Neural progenitor cell (in vitro differentiated cells): ENCODE results near the gene SHROOM2. TPM values are rescaled to one million over a fixed set of nuclear protein-coding genes. Genes with fewer than 3 reads are reported as not detected.

ENCODE experiments used
- DNase-seq: peaks from one replicate; pipeline ENCODE4 v3.0.0-alpha.2; 2016; ENCODE audit warnings: low spot score
- H2AFZ ChIP-seq: fragments of 200-600 bp; sonication (generic); replicated peaks from 2 replicates; pipeline ENCODE4 v1.6.1; 2016; ENCODE audit warnings: antibody characterized with exemption
- H3F3A ChIP-seq: fragments of 200-600 bp; sonication (generic); 2 replicates; pipeline ENCODE4 v1.6.1; 2016; ENCODE audit warnings: antibody characterized with exemption, low read depth
- H3K27ac ChIP-seq: fragments of 200-600 bp; sonication (generic); 2 replicates; pipeline ENCODE4 v1.5.1; 2016; ENCODE audit warnings: mild to moderate bottlenecking
- H3K27me3 ChIP-seq: fragments of 200-600 bp; sonication (generic); 2 replicates; pipeline ENCODE4 v1.6.1; 2016; ENCODE audit warnings: mild to moderate bottlenecking, moderate library complexity
- H3K36me3 ChIP-seq: fragments of 200-600 bp; sonication (generic); 2 replicates; pipeline ENCODE4 v1.5.1; 2016
- H3K4me1 ChIP-seq: fragments of 200-600 bp; sonication (generic); 2 replicates; pipeline ENCODE4 v1.6.1; 2016; ENCODE audit warnings: mixed run types
- H3K4me2 ChIP-seq: fragments of 200-600 bp; sonication (generic); 2 replicates; pipeline ENCODE4 v1.6.1; 2016
- H3K4me3 ChIP-seq: fragments of 200-600 bp; sonication (generic); 2 replicates; pipeline ENCODE4 v1.5.1; 2016
- H3K79me2 ChIP-seq: fragments of 200-600 bp; sonication (generic); 2 replicates; pipeline ENCODE4 v1.6.1; 2016; ENCODE audit warnings: low read depth
- H3K9ac ChIP-seq: fragments of 200-600 bp; sonication (generic); 2 replicates; pipeline ENCODE4 v1.6.1; 2016
- H3K9me3 ChIP-seq: fragments of 200-600 bp; sonication (generic); 2 replicates; pipeline ENCODE4 v1.5.1; 2016; ENCODE audit warnings: low read depth
- H4K20me1 ChIP-seq: fragments of 200-600 bp; sonication (generic); 2 replicates; pipeline ENCODE4 v1.6.1; 2016; ENCODE audit warnings: low read depth
- H3K27ac Mint-ChIP-seq: 3 replicates; pipeline ENCODE4 v1.8.0; 2021; ENCODE audit warnings: mixed read lengths
- H3K27me3 Mint-ChIP-seq: 2 replicates; pipeline ENCODE4 v1.8.0; 2022; ENCODE audit warnings: low read depth, mild to moderate bottlenecking, inconsistent platforms, moderate library complexity, mixed read lengths; ENCODE audit not compliant: insufficient read depth
- H3K36me3 Mint-ChIP-seq: 3 replicates; pipeline ENCODE4 v1.8.0; 2021; ENCODE audit warnings: mixed read lengths
- H3K4me1 Mint-ChIP-seq: 3 replicates; pipeline ENCODE4 v1.8.0; 2021; ENCODE audit warnings: mixed read lengths
- H3K4me3 Mint-ChIP-seq: 3 replicates; pipeline ENCODE4 v1.8.0; 2021; ENCODE audit warnings: mild to moderate bottlenecking, moderate library complexity, mixed read lengths
- H3K9me3 Mint-ChIP-seq: 3 replicates; pipeline ENCODE4 v1.8.0; 2020; ENCODE audit warnings: mixed read lengths
- EZH2 ChIP-seq: fragments of 200-600 bp; sonication (generic); IDR thresholded peaks from 2 replicates; pipeline ENCODE4 v1.6.1; 2017; ENCODE audit warnings: antibody characterized with exemption, mild to moderate bottlenecking, moderate library complexity
- EZH2phosphoT487 ChIP-seq: fragments of 200-600 bp; sonication (generic); IDR thresholded peaks from 2 replicates; pipeline ENCODE4 v1.6.1; 2017; ENCODE audit warnings: antibody characterized with exemption
- total RNA-seq: library from RNA; depleted of rRNA; stranded (reverse); fragments of >200 nt; gene quantifications from 2 replicates; pipeline ENCODE4 v1.2.3, GENCODE V29; 2015; ENCODE audit warnings: low replicate concordance
- TF ChIP-seq, protein P1 (sequence below): fragments of 200-600 bp; sonication (generic); IDR thresholded peaks from 2 replicates; pipeline ENCODE4 v1.5.1; 2017; ENCODE audit warnings: antibody characterized with exemption, mild to moderate bottlenecking

Gene SHROOM2
- total RNA-seq, 1 donor from 2014 or later = 9.1 TPM

DNA sequence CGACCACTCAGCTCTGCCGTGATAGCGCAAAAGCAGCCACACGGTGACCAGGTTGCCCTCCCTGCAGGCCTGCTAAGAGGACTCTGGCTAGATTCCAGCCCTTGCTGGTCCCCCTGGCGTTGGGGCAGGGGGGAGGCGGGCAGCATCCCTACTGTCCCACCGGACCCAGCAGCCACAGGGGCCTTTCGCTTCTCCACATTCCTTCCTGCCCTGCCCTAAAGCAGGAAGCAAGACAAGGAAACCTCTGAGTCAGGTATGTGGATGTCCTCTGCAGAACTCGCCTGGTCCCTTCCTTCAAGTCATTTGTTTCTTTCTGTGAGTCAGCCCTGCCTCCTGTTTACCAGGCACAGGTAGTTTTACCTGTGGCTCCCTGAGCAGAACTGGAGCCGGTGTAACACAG is 120.7 kb downstream of the SHROOM2 start:
- H3K4me2 ChIP-seq = no peak overlapping the region
- no peak overlapping the region for H3K27ac ChIP-seq
- H3K27ac Mint-ChIP-seq = no peak overlapping the region

DNA sequence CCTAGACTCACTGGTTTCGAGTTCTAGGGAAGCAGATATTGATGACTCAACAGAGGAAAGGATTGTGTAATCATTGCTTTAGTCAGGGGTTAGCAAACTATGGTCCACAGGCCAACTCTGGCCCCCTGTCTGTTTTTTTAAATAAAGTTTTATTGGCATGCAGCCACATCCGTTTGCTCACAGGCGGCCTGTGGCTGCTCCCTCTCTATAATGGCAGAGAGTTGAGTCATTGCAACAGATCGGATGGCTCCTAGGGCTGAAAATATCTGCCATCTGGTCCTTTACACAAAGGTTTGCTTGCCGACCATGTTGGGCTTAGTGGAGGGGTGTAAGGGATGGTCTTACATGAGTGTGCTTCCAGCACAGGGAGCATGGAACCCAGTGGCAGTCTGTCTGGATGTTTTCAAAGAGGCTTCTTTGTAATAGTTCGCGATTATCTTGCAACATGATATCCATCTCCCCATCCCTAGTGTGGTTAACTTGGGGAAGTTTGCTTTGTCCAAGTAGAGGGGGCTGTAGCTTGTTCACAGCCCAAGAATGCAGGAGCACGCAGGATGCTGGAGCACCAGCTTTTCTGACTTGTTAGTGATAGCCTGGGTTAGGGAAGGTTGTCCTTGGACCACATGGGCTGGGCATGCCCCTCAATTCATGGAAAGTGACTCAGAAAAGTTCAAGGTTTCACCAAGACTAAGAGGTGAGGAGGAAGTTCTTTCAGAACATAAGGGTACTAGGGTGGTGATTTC is 121.6 kb downstream of the SHROOM2 start:
- Histone ChIP-seq H3K9me3 (no peaks in the 10 kb centered on the region), H3K4me3 (no peak overlapping the region), H3K27ac (no peak overlapping the region), H3K9ac (no peak overlapping the region), H2AFZ (no peak overlapping the region), H3K27me3 (no peaks in the 10 kb centered on the region), H3K4me2 (no peak overlapping the region), H3K79me2 (no peaks in the 10 kb centered on the region), H3K36me3 (no peaks in the 10 kb centered on the region), H3K4me1 (no peaks in the 10 kb centered on the region), H3F3A (peaks cover 3% of the 10 kb centered on the region), H4K20me1 (no peaks in the 10 kb centered on the region)
- no peak for DNase-seq
- TF ChIP-seq, protein P1, sequence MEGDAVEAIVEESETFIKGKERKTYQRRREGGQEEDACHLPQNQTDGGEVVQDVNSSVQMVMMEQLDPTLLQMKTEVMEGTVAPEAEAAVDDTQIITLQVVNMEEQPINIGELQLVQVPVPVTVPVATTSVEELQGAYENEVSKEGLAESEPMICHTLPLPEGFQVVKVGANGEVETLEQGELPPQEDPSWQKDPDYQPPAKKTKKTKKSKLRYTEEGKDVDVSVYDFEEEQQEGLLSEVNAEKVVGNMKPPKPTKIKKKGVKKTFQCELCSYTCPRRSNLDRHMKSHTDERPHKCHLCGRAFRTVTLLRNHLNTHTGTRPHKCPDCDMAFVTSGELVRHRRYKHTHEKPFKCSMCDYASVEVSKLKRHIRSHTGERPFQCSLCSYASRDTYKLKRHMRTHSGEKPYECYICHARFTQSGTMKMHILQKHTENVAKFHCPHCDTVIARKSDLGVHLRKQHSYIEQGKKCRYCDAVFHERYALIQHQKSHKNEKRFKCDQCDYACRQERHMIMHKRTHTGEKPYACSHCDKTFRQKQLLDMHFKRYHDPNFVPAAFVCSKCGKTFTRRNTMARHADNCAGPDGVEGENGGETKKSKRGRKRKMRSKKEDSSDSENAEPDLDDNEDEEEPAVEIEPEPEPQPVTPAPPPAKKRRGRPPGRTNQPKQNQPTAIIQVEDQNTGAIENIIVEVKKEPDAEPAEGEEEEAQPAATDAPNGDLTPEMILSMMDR = no peak
- TF ChIP-seq EZH2phosphoT487 (no peak), EZH2 (no peak)
- H3K27me3 Mint-ChIP-seq = peaks cover 9% of the 10 kb centered on the region
- no peak overlapping the region for H3K4me3 Mint-ChIP-seq
- H3K27ac Mint-ChIP-seq = no peak overlapping the region
- H3K4me1 Mint-ChIP-seq = peaks cover 36% of the 10 kb centered on the region
- H3K36me3 Mint-ChIP-seq = peaks cover 10% of the 10 kb centered on the region
- peaks cover 4% of the 10 kb centered on the region for H3K9me3 Mint-ChIP-seq

More for the DNA sequence above, 120.7 kb downstream of the SHROOM2 start:
- Histone ChIP-seq H3K4me3 (no peak overlapping the region), H3K9me3 (no peaks in the 10 kb centered on the region), H3K27me3 (no peaks in the 10 kb centered on the region), H3K79me2 (no peaks in the 10 kb centered on the region), H3K9ac (no peak overlapping the region), H3K4me1 (no peaks in the 10 kb centered on the region), H2AFZ (no peak overlapping the region), H3F3A (no peaks in the 10 kb centered on the region), H4K20me1 (no peaks in the 10 kb centered on the region), H3K36me3 (no peaks in the 10 kb centered on the region)
- H3K36me3 Mint-ChIP-seq = peaks cover 10% of the 10 kb centered on the region
- TF ChIP-seq EZH2 = no peak
- TF ChIP-seq, protein P1 = no peak
- TF ChIP-seq EZH2phosphoT487 = no peak
- H3K27me3 Mint-ChIP-seq = peaks cover 9% of the 10 kb centered on the region
- H3K4me1 Mint-ChIP-seq = peaks cover 30% of the 10 kb centered on the region
- H3K9me3 Mint-ChIP-seq = peaks cover 4% of the 10 kb centered on the region
- H3K4me3 Mint-ChIP-seq = no peak overlapping the region
- peak; percentile 5 for DNase-seq

DNA sequence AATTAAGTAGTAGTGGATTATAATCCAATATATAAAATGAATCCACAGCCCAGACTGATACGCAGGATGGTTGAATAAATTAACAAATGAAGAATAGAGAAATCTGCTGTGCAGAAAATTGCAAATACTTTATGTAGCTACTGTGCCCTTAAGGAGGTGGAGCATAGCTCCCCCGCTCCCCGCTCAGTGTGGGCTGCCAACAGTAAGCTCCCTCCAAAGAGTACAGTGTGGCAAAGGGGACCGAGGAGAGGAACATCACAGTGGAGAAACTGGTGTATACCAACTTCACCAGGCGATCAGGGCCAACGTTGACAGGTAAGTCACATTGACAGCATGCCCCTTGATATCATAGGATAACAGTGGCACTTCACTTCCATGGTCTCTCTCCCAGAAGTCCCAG is 123.0 kb downstream of the SHROOM2 start:
- no peak overlapping the region for H3K4me2 ChIP-seq
- peaks cover 10% of the 10 kb centered on the region for H3K36me3 Mint-ChIP-seq
- H3F3A ChIP-seq = peaks cover 3% of the 10 kb centered on the region
- H3K27me3 ChIP-seq = no peaks in the 10 kb centered on the region
- TF ChIP-seq EZH2phosphoT487 (no peak), EZH2 (no peak)
- TF ChIP-seq, protein P1 = no peak
- peaks cover 39% of the 10 kb centered on the region for H3K4me1 Mint-ChIP-seq
- no peak overlapping the region for H3K9ac ChIP-seq
- no peak overlapping the region for H3K27ac Mint-ChIP-seq
- H3K9me3 ChIP-seq = no peaks in the 10 kb centered on the region
- no peak overlapping the region for H3K27ac ChIP-seq
- no peaks in the 10 kb centered on the region for H3K4me1 ChIP-seq
- no peak overlapping the region for H2AFZ ChIP-seq
- H3K27me3 Mint-ChIP-seq = peaks cover 4% of the 10 kb centered on the region
- no peak overlapping the region for H3K4me3 Mint-ChIP-seq
- H3K36me3 ChIP-seq = no peaks in the 10 kb centered on the region
- peaks cover 5% of the 10 kb centered on the region for H3K79me2 ChIP-seq
- no peaks in the 10 kb centered on the region for H3K9me3 Mint-ChIP-seq
- H4K20me1 ChIP-seq = no peaks in the 10 kb centered on the region
- DNase-seq = no peak
- no peak overlapping the region for H3K4me3 ChIP-seq
